ENCODE measurements around the gene SLC2A4RG. TPM values are rescaled to one million over a fixed set of nuclear protein-coding genes. Genes with fewer than 3 reads are reported as not detected.

The SLC2A4RG gene
- total RNA-seq, 1 donor from 2014 or later = 12.0 TPM

DNA sequence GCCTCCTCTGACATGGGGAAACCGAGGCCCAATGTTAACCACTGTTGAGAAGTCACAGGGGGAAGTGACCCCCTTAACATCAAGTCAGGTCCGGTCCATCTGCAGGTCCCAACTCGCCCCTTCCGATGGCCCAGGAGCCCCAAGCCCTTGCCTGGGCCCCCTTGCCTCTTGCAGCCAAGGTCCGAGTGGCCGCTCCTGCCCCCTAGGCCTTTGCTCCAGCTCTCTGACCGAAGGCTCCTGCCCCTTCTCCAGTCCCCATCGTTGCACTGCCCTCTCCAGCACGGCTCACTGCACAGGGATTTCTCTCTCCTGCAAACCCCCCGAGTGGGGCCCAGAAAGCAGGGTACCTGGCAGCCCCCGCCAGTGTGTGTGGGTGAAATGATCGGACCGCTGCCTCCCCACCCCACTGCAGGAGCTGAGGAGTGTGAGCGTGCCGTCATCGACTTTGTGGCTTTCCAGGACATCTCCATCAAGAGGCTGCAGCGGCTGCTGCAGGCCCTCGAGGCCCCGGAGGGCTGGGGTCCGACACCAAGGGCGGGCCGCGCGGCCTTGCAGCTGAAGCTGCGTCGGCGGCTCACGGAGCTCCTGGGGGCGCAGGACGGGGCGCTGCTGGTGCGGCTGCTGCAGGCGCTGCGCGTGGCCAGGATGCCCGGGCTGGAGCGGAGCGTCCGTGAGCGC is 41.6 kb upstream of the SLC2A4RG start:
- DNase-seq (ENCODE audit: low spot score) = no peak
- Histone ChIP-seq H3K79me2 (ENCODE audit: low read depth) (no peaks in the 10 kb centered on the region), H3K27me3 (no peaks in the 10 kb centered on the region), H2AFZ (replicated peaks) (no peak overlapping the region), H3K4me1 (peaks cover 10% of the 10 kb centered on the region), H3K4me3 (no peak overlapping the region), H3K4me2 (no peak overlapping the region), H3K36me3 (no peaks in the 10 kb centered on the region), H3K9ac (no peak overlapping the region), H4K20me1 (ENCODE audit: low read depth) (no peaks in the 10 kb centered on the region), H3K27ac (no peak overlapping the region), H3F3A (ENCODE audit: low read depth) (peaks cover 7% of the 10 kb centered on the region), H3K9me3 (ENCODE audit: low read depth) (no peaks in the 10 kb centered on the region)
- TF ChIP-seq EZH2phosphoT487 (IDR thresholded peaks at IDR 0.05) (no peak), EZH2 (IDR thresholded peaks at IDR 0.05) (no peak)
- TF ChIP-seq, protein P1, sequence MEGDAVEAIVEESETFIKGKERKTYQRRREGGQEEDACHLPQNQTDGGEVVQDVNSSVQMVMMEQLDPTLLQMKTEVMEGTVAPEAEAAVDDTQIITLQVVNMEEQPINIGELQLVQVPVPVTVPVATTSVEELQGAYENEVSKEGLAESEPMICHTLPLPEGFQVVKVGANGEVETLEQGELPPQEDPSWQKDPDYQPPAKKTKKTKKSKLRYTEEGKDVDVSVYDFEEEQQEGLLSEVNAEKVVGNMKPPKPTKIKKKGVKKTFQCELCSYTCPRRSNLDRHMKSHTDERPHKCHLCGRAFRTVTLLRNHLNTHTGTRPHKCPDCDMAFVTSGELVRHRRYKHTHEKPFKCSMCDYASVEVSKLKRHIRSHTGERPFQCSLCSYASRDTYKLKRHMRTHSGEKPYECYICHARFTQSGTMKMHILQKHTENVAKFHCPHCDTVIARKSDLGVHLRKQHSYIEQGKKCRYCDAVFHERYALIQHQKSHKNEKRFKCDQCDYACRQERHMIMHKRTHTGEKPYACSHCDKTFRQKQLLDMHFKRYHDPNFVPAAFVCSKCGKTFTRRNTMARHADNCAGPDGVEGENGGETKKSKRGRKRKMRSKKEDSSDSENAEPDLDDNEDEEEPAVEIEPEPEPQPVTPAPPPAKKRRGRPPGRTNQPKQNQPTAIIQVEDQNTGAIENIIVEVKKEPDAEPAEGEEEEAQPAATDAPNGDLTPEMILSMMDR (IDR thresholded peaks at IDR 0.05) = no peak
- no peaks in the 10 kb centered on the region for H3K4me1 Mint-ChIP-seq
- H3K9me3 Mint-ChIP-seq = peaks cover 4% of the 10 kb centered on the region
- no peak overlapping the region for H3K27ac Mint-ChIP-seq
- H3K36me3 Mint-ChIP-seq = peaks cover 3% of the 10 kb centered on the region
- H3K27me3 Mint-ChIP-seq (ENCODE audit: insufficient read depth, low read depth) = peaks cover 10% of the 10 kb centered on the region
- H3K4me3 Mint-ChIP-seq = no peak overlapping the region

DNA sequence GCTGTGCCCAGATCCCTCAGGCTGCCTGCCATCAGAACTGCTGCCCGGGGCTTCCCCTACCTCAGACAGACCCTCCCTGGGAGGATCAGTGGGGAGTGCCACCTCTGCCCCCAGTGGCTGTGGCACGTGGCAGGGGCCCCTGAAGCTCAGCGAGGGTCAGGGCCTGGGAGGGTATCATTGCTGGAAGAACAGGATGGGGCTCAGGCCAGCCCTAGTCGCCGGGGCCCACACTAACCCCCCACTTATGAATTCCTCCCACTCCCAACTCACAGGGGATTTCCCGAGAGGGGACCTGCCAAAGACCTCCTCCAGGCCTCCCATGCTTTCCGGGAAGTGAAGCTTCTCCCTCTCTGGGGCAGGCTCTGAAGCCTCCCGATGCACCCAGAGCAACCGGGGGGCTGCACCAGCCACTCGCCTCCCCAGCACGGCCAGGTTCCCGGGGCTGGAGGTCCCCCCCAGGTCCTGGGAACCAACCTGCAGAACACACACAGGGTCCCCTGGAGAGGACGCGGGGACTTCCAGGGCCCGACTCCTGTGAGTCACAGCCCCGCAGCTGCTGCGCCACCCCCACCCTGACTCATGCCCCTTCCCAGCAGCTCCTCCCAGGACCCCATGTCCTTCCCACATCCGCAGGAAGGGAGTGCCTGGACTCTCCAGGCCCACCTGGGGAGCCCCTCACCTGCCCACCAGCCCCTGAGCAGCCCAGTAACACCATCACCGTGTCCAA is 40.7 kb upstream of the SLC2A4RG start:
- no peak overlapping the region for H3K9ac ChIP-seq
- no peak overlapping the region for H3K27ac ChIP-seq
- no peaks in the 10 kb centered on the region for H4K20me1 ChIP-seq (ENCODE audit: low read depth)
- Mint-ChIP-seq H3K9me3 (peaks cover 1% of the 10 kb centered on the region), H3K4me1 (no peaks in the 10 kb centered on the region), H3K4me3 (no peak overlapping the region), H3K27ac (no peak overlapping the region), H3K36me3 (peaks cover under 1% of the 10 kb centered on the region), H3K27me3 (ENCODE audit: insufficient read depth, low read depth) (peaks cover 7% of the 10 kb centered on the region)
- H3K9me3 ChIP-seq (ENCODE audit: low read depth) = no peaks in the 10 kb centered on the region
- H3K4me2 ChIP-seq = no peak overlapping the region
- H3K79me2 ChIP-seq (ENCODE audit: low read depth) = no peaks in the 10 kb centered on the region
- no peak overlapping the region for H3K4me3 ChIP-seq
- H2AFZ ChIP-seq (replicated peaks) = no peak overlapping the region
- peaks cover 10% of the 10 kb centered on the region for H3K4me1 ChIP-seq
- no peak for DNase-seq (ENCODE audit: low spot score)
- H3K36me3 ChIP-seq = no peaks in the 10 kb centered on the region
- H3F3A ChIP-seq (ENCODE audit: low read depth) = peaks cover 7% of the 10 kb centered on the region
- TF ChIP-seq, protein P1 (IDR thresholded peaks at IDR 0.05) = no peak
- TF ChIP-seq EZH2 (IDR thresholded peaks at IDR 0.05) (no peak), EZH2phosphoT487 (IDR thresholded peaks at IDR 0.05) (no peak)
- H3K27me3 ChIP-seq = no peaks in the 10 kb centered on the region

DNA sequence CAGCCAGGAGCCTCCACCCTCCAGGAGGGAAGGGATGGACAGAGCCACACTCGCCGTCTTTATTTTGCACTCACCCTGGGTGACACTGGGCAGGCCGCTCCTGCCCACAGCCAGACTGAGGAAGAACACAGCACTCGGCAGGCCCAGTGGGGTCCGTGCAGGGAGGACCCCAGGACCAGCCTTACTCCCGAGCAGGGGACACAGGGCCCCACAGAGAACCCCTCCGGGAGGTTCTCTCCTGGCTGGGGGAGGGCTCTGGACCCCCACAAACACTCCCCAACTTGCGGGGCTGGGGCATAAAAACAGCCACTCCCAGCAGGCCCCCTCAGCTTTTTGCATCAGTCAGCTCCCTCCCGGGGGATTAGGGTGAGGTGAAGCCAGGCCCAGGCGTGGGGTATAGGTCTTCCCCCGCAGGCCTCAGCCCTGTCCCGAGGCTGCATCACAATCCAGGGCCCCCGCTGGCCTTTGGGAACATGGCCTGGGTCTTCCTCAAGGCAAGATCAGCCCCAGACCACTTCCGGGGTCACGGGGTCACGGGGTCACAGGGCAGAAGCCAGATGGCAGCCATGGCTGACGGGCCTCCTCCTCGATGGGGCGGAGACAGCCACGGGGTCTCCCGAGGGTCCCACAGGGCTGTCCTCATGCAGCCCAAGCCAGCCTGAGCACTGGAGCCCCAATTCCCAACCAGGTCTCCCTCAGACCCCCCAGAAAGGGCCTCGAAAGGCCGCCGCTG is 39.9 kb upstream of the SLC2A4RG start:
- Histone ChIP-seq H3K4me3 (no peak overlapping the region), H3K9me3 (ENCODE audit: low read depth) (no peaks in the 10 kb centered on the region), H3K4me2 (no peak overlapping the region), H3K79me2 (ENCODE audit: low read depth) (no peaks in the 10 kb centered on the region), H4K20me1 (ENCODE audit: low read depth) (no peaks in the 10 kb centered on the region), H3K27ac (no peak overlapping the region), H3F3A (ENCODE audit: low read depth) (peaks cover 7% of the 10 kb centered on the region), H3K27me3 (no peaks in the 10 kb centered on the region), H3K36me3 (no peaks in the 10 kb centered on the region), H2AFZ (replicated peaks) (no peak overlapping the region), H3K4me1 (peaks cover 10% of the 10 kb centered on the region), H3K9ac (no peak overlapping the region)
- DNase-seq (ENCODE audit: low spot score) = no peak
- Mint-ChIP-seq H3K27me3 (ENCODE audit: insufficient read depth, low read depth) (peaks cover 6% of the 10 kb centered on the region), H3K4me3 (no peak overlapping the region), H3K4me1 (no peaks in the 10 kb centered on the region), H3K27ac (no peak overlapping the region), H3K36me3 (no peaks in the 10 kb centered on the region), H3K9me3 (no peaks in the 10 kb centered on the region)
- TF ChIP-seq, protein P1 (IDR thresholded peaks at IDR 0.05) = no peak
- TF ChIP-seq EZH2 (IDR thresholded peaks at IDR 0.05) = no peak
- no peak for TF ChIP-seq EZH2phosphoT487 (IDR thresholded peaks at IDR 0.05)
